GM12892 (cell line): ENCODE results near the gene HAUS6.

ENCODE experiments used
- DNase-seq: peaks from one replicate; pipeline ENCODE4 v3.0.0; 2011; ENCODE audit not compliant: insufficient read length
- FAIRE-seq: peaks from 2 replicates; lab custom pipeline; 2011; peaks lifted over from hg19 to GRCh38; lab: Jason Lieb, UNC
- POLR2A ChIP-seq: IDR thresholded peaks from 2 replicates; pipeline ENCODE4 v1.6.1; 2011; ENCODE audit warnings: low read depth, low read length, control low read depth
- POLR2AphosphoS5 ChIP-seq: IDR thresholded peaks from 2 replicates; pipeline ENCODE4 v1.6.1; 2011; ENCODE audit warnings: low read depth, low read length, control low read depth
- TAF1 ChIP-seq: IDR thresholded peaks from 2 replicates; pipeline ENCODE4 v1.6.1; 2011; ENCODE audit warnings: low read depth, mild to moderate bottlenecking, control low read depth, low read length, borderline replicate concordance

HAUS6 gene

GRCh38 chr9:19130436-19130835 is 27.7 kb upstream of the HAUS6 start:
- TF ChIP-seq POLR2A (no peak), POLR2AphosphoS5 (no peak), TAF1 (no peak)
- no peak for DNase-seq
- FAIRE-seq: no peak

GRCh38 chr9:19127871-19128500 is 25.3 kb upstream of the HAUS6 start:
- no peak for DNase-seq
- FAIRE-seq: peak; percentile 74

GRCh38 chr9:19124430-19124793 is 21.7 kb upstream of the HAUS6 start:
- no peak for DNase-seq
- no peak for FAIRE-seq
- TF ChIP-seq POLR2A (no peak), TAF1 (no peak), POLR2AphosphoS5 (no peak)

More at GRCh38 chr9:19127871-19128500, 25.3 kb upstream of the HAUS6 start:
- TF ChIP-seq TAF1: 0 out of 2 replicates have a peak, but pooled peaks have one; percentile 13
- TF ChIP-seq POLR2AphosphoS5: no peak

GRCh38 chr9:19122490-19123042 is 19.9 kb upstream of the HAUS6 start:
- TF ChIP-seq POLR2AphosphoS5: no peak
- no peak for TF ChIP-seq TAF1
- TF ChIP-seq POLR2A: no peak
- FAIRE-seq (no peak), DNase-seq (no peak)

GRCh38 chr9:19120877-19121276 is 18.2 kb upstream of the HAUS6 start:
- TF ChIP-seq POLR2AphosphoS5: no peak
- no peak for TF ChIP-seq TAF1
- no peak for TF ChIP-seq POLR2A
- no peak for FAIRE-seq

GRCh38 chr9:19119801-19120440 is 17.2 kb upstream of the HAUS6 start:
- no peak for TF ChIP-seq POLR2A
- TF ChIP-seq POLR2AphosphoS5: no peak
- TF ChIP-seq TAF1: no peak
- FAIRE-seq: no peak
- DNase-seq: no peak

More at GRCh38 chr9:19120877-19121276, 18.2 kb upstream of the HAUS6 start:
- DNase-seq: no peak

- TF ChIP-seq POLR2AphosphoS5 (no peak), TAF1 (no peak), POLR2A (no peak)
- DNase-seq (no peak), FAIRE-seq (no peak)
These were observed 16.5 kb upstream of the HAUS6 start for GRCh38 chr9:19119246-19119645.

- no peak for TF ChIP-seq POLR2A
- no peak for TF ChIP-seq POLR2AphosphoS5
- no peak for TF ChIP-seq TAF1
- FAIRE-seq: no peak
- no peak for DNase-seq
These were observed 14.5 kb upstream of the HAUS6 start for GRCh38 chr9:19117039-19117716.

- FAIRE-seq (no peak), DNase-seq (no peak)
- TF ChIP-seq POLR2A (no peak), POLR2AphosphoS5 (no peak), TAF1 (no peak)
These were observed 13.5 kb upstream of the HAUS6 start for GRCh38 chr9:19116107-19116790.

- FAIRE-seq (no peak), DNase-seq (no peak)
- TF ChIP-seq POLR2A: no peak
- TF ChIP-seq POLR2AphosphoS5: no peak
- TF ChIP-seq TAF1: no peak
These were observed 12.1 kb upstream of the HAUS6 start for GRCh38 chr9:19114680-19115270.
